AG09319 (cell line): ENCODE results near the gene FAM25G.

Experiments
- DNase-seq: peaks from one replicate; pipeline ENCODE4 v3.0.0-alpha.2; 2010; ENCODE audit warnings: low read depth; ENCODE audit errors: extremely low read depth
- TF ChIP-seq, protein P1 (sequence below): IDR thresholded peaks from 2 replicates; pipeline ENCODE4 v1.5.1; 2011; ENCODE audit warnings: low read depth, mild to moderate bottlenecking, inconsistent platforms, low read length, moderate library complexity

Gene FAM25G

DNA sequence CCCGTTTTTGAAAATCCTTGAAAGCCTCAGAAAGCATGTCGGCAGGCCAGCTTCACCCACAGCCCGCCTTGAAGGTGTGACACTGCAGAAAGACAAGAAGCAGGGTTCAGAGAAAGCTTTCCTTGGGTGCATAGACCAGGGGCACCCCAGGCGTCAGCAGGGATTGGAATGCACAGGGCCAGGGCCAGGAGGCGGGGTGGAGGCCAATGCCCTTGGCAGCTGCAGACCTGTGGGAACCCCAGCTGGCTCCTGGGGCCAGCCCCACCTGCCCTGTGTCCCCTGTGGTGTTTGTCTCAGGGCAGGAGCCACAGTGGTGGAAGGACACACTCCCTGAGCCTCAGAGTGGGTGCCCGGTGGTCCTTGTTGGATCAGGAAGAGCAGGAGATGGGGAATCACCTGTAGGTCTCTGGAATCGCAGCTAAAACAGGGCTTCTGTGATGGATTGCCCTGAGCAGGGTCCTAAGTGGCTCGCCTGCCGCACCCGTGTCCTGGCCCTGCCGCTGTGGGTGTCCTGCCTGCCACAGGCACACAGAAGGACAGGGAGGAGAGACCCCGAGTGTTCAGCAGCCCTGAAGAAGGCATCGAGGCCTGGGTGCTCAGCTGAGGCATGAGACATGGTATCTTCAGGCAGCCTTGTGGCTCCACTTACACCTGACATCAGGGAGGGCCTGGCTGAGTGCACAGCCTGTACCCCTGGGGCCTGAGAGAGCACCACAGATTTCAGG is 40.1 kb downstream of the FAM25G start:
- DNase-seq, result no peak

DNA sequence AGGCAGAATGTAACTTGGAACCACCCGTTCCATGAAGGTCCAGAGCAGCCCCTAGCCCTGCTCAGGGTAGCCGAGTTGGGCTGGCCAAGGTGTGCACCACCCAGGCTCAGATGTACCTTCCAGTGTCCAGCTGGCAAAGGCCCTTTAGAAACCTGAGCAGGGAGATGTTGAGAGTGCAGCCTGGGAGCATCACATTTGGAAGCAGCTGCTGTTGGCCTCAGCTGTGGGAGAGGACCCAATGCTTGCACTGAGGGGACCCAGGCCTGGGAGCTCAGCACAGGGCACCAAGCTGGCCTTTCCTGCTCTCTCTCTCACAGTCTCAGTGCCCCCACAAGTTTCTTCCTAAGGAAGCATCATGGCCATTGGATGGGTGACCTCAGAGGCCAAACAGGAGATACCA is 41.1 kb downstream of the FAM25G start:
- no peak for DNase-seq
- TF ChIP-seq, protein P1, sequence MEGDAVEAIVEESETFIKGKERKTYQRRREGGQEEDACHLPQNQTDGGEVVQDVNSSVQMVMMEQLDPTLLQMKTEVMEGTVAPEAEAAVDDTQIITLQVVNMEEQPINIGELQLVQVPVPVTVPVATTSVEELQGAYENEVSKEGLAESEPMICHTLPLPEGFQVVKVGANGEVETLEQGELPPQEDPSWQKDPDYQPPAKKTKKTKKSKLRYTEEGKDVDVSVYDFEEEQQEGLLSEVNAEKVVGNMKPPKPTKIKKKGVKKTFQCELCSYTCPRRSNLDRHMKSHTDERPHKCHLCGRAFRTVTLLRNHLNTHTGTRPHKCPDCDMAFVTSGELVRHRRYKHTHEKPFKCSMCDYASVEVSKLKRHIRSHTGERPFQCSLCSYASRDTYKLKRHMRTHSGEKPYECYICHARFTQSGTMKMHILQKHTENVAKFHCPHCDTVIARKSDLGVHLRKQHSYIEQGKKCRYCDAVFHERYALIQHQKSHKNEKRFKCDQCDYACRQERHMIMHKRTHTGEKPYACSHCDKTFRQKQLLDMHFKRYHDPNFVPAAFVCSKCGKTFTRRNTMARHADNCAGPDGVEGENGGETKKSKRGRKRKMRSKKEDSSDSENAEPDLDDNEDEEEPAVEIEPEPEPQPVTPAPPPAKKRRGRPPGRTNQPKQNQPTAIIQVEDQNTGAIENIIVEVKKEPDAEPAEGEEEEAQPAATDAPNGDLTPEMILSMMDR, result no peak

More for the DNA sequence above, 40.1 kb downstream of the FAM25G start:
- TF ChIP-seq, protein P1, result no peak

DNA sequence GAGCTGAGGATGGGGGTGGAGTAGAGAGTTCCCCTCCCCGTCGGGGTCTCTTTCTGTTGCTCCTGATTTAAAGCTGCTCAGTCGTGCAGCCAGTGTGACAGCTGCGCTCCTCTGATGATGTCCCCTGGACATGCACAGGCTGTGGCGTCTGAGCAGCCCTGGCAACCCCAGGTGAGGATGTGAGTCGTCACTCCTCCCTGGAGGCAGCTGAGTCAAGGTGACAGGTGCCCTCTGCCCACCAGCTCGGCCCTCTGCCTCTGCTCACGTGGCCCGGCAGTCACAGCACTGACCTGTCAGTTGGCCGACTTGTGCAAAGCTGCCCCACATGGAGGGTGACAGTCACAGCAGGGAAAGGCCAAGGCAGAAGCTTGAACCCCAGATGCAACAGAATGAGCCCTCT is 41.5 kb downstream of the FAM25G start:
- no peak for DNase-seq
- TF ChIP-seq, protein P1, result no peak

DNA sequence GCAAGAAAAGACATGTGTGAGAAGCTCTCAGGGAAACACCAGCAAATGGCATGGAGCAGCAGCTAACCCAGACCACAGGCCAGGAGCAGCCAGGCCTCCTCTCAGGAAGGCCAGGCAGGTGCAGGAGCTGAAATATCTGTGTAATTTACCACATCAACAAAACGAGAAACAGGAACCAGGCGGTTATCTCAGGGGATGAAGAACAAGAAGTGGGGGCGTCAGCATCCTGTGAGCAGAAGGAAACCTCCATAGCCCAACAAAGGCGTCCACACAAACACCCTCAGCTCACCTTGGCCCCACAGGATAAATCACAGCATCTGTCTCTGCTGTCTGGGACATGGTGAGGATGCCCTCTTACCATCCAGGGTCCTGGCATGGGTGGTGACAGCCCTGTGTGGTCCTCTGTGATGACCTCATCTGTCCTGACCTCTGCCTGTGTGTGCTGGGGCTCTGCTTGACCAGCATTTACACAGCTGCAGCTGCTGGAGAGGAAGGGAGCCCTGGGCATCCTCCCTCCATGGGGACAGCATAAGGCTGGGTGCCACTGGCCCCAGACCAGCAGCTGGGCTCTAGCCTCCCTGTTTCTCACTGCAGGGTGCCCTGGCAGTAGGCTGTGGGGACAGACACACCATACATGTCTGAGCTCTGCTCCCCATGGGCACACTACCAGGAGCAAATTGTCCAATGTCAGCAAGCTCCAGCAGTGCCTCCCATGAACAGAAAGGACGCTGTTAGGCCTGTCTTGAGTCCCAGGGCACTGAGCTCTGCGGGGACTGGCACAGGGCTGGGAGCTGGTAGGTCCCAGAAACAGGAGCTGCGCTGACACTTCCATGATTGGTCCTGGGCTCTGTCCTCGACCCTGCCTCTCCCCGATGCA is 42.2 kb downstream of the FAM25G start:
- no peak for DNase-seq
- TF ChIP-seq, protein P1, result no peak

DNA sequence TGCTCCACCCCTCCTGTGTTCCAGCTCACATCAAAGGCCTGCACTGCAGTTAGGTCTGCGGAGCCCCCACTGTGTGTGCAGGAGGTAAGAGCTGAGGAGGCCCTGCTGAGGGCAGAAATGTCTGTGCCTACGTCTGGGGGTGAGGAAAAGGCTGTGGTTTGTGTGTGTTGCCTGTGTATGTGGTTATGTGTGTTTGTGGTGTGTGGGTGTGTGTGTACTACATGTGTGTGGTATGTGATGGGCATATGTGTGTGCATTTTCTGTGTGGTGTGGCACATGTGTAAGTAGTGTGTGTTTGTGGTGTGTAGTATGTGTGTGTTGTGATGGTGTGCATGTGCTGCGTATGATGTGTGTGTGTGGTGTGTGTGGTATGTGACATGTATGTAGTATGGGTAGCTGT is 43.8 kb downstream of the FAM25G start:
- TF ChIP-seq, protein P1, result no peak
- no peak for DNase-seq

DNA sequence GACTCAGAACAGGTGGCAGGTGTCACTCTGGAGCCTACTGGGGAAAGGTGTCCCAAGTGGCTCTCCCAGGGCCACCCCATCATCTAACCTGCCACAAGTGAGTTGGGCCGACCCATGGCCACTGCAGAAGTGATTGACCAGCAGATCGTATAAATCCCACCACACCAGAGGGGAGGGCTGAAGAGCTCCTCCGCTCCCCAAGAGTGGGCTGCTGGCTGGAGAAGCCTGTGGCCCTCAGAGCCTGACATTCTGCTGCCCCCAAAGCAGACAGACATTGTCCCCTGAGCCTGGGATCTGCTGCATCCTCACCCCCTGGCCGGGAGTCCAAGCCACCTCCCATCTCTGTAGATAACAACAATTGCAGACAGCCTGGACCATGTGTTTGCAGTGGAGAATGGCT is 44.3 kb downstream of the FAM25G start:
- no peak for DNase-seq
- TF ChIP-seq, protein P1, result no peak

DNA sequence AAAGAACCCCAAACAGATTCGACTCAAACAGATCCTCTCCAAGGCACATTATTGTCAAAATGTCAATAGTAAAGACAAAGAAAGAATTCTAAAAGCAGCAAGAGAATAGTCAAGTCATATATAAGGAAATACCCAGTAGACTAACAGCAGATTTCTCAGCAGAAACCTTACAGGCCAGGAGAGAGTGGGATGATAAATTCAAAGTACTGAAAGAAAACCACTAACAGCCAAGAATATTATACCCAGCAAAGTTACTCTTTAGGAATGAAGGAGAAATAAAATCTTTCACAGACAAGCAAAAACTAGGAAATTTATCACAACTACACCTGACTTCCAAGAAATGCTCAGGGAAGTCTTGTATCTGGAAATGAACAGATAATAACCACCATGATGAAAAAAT is 45.8 kb downstream of the FAM25G start:
- TF ChIP-seq, protein P1, result no peak
- no peak for DNase-seq
